Neural progenitor cell (in vitro differentiated cells): Measurements from ENCODE around the gene TUBA8.
"Not testable (repeated sequence)": the region's sequence is repeated elsewhere in the genome, so short reads cannot be mapped to it uniquely, and the experiment has no call there.

Experiments
- CTCF ChIP-seq: fragments of 200-600 bp; sonication (generic); IDR thresholded peaks from 2 replicates; pipeline ENCODE4 v1.5.1; 2017; ENCODE audit warnings: antibody characterized with exemption, mild to moderate bottlenecking
- EZH2 ChIP-seq: fragments of 200-600 bp; sonication (generic); IDR thresholded peaks from 2 replicates; pipeline ENCODE4 v1.6.1; 2017; ENCODE audit warnings: antibody characterized with exemption, mild to moderate bottlenecking, moderate library complexity
- EZH2phosphoT487 ChIP-seq: fragments of 200-600 bp; sonication (generic); IDR thresholded peaks from 2 replicates; pipeline ENCODE4 v1.6.1; 2017; ENCODE audit warnings: antibody characterized with exemption

- not testable (repeated sequence) for TF ChIP-seq CTCF, EZH2, EZH2phosphoT487
Observed at GRCh38 chr22:18172203-18172602, 61.6 kb downstream of the TUBA8 start.
